ENCODE results near the gene DEUP1.

- TF ChIP-seq POLR2A (IDR thresholded peaks at IDR 0.05): no peak
- TF ChIP-seq CTCF (IDR thresholded peaks at IDR 0.05): no peak
- no peak for TF ChIP-seq POLR2AphosphoS5 (IDR thresholded peaks at IDR 0.05)
- no peak for TF ChIP-seq EP300 (IDR thresholded peaks at IDR 0.05)
These were observed 147.2 kb downstream of the DEUP1 start for GRCh38 chr11:93477684-93478234.

Data from sigmoid colon (tissue), 4 donors.